GM21526 (cell line): ENCODE measurements around the gene TEX22.
A peak's percentile ranks its signal among the peaks of the same experiment; 100 is the strongest.
"Not testable (repeated sequence)": the region's sequence is repeated elsewhere in the genome, so short reads cannot be mapped to it uniquely, and the experiment has no call there.

ENCODE experiments used
- ATAC-seq: cut with Tn5 transposase; IDR thresholded peaks from one replicate; pipeline ENCODE4 v1.9.1; 2021; ENCODE audit warnings: moderate library complexity; ENCODE audit not compliant: unreplicated experiment, low FRiP score

TEX22 gene, protein sequence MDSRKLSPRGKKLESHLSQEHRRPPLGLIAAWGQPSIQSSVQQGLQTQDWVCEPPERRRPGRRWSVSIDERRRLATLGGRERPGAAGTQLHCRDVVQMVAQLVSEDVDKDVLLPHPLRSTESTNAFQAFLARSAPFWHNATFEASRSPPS

DNA sequence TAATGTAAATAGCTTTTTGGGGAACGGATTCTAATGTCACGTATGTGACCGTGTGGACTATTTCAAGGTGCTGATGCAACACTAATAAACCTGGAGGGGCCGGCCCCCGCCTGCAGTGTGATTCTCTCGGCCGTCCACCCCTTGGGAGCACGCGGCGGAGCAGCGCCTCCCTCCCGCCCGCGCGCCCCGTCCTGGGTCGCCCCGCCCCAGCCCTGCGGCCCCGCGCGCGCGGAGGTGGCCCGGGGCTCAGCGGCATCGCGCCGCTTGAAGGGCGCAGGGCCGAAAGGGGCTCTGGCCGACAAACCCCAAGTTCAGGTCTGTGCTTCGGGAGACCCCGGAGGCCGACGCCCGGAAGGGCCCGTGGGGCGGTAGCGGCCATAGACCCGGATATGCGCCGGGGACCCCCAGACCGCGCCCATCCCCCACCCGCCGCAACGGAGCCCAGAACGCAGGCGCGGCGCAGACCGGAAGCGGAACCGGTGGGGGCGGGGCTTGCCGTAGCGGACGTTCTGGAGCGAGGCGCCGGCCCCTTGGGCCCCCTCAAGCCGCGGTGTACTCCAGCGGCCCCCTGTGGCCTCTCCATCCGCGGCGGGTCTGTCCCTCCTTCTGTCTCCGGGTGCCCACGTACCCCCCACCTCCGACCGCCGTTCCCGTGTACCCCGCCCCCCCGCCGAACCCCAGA, at the start of gene TEX22:
TSS of gene TEX22 (plus strand) at position 495 of the 682 bp plus-strand sequence. CDS start 803 bp downstream, outside the sequence.
- ATAC-seq, result peak; percentile 76

DNA sequence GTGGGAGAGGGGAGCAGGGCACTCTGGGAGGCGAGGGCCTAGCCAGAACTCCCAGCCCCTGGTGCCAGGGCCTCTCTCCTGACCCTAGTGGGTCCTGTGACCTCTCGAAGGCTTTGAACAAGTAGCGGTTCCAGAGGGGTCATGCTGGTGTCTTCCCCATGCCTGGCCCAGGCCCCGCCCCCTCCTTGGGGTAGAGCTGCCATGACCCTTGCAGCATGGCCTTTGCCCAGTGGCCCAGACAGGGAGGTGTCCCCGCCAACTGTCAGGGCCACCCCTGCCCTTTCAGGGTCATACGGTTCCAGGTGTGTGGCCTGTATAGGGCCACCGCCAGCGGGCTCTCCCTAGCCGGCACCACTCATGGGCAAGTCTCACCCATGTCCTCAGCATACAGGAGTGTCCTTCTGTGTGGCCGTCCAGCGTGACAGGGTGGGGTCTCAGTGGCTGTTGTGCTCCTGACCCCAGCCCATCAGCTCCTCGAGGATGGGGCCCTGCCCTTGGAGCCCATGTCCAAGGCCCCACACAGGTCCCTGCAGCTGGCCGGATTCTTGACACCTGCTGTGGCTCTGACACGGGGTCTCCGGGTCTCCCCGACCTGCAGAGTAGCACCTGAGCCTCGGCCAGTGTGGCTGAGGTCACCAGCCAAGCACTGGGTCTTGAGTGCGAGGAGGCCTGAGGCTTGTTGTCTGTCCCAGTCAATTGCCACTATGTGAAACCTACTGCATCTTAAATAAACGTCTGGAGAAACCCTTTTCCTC, 49.2 kb upstream of the TEX22 start:
- no peak for ATAC-seq

DNA sequence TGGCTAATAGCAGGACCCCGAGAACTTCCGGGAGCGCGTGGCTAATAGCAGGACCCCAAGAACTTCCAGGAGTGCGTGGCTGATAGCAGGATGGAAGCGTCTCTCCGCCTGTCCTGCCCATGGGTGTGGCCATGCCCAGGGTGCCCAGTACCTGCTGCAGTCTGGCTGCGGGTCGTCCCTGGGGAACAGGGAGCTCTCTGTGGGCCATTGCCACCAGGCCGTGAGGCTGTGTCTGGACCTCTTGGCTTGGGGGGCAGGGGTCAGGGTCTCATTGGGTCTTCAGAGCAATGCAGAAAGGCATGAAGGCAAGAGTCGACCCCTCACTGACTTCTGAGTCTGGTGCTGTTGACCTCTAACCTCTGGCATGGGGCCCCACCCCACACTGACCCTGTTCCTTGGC, 48.3 kb upstream of the TEX22 start:
- no peak for ATAC-seq

DNA sequence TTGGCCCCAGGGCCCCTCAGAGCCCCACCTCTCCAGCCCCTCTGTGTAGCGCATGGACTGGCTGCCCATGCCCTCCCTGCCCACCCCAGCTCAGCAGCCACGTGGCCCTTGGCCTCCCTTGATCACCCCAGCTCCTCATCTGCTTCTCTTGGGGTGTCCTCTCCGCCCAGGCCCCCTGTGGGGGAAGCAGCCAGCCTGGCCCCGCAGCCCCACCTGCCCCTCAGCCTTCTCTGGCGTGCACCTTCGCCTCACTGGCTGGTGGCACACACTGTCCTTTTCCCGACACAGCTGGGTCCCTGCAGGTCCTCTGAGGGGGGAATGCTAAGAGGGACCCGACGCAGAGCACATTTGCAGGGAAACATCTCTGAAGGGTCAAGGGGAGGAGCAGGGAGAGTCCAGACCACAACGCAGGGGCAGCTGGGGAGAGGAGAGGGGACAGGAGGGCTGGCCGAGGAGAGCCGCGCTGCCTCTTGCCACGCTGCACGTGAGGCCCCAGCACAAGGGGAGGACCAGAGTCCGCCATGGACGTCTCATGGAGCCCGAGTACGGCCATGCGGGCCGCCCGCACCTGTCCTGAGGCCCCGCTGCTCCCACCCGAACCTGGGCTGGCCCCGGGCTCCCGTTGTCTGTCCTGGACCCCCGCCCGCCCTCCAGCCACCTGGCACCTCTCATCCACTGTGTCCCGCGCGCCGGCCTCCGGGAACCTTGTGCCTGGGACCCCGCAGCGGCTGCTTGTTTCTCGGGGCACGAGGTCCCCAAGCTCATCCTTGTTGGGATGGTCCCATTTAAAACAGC, 47.7 kb upstream of the TEX22 start:
- no peak for ATAC-seq

DNA sequence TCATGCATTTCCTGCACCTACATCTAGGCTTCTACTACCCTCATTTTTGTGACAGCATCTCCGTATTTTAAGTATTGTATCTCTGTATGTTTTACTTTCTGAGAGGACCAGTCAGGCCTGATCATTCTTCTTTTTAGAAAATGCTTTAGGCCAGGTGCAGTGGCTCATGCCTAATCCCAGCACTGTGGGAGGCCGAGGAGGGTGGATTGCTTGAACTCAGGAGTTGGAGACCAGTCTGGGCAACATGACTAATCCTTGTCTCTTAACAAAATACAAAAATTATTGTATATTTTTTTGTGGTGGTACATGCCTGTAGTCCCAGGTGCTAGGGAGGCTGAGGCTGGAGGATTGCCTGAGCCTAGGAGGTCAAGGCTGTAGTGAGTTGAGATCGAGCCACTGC, 46.9 kb upstream of the TEX22 start:
- no peak for ATAC-seq

DNA sequence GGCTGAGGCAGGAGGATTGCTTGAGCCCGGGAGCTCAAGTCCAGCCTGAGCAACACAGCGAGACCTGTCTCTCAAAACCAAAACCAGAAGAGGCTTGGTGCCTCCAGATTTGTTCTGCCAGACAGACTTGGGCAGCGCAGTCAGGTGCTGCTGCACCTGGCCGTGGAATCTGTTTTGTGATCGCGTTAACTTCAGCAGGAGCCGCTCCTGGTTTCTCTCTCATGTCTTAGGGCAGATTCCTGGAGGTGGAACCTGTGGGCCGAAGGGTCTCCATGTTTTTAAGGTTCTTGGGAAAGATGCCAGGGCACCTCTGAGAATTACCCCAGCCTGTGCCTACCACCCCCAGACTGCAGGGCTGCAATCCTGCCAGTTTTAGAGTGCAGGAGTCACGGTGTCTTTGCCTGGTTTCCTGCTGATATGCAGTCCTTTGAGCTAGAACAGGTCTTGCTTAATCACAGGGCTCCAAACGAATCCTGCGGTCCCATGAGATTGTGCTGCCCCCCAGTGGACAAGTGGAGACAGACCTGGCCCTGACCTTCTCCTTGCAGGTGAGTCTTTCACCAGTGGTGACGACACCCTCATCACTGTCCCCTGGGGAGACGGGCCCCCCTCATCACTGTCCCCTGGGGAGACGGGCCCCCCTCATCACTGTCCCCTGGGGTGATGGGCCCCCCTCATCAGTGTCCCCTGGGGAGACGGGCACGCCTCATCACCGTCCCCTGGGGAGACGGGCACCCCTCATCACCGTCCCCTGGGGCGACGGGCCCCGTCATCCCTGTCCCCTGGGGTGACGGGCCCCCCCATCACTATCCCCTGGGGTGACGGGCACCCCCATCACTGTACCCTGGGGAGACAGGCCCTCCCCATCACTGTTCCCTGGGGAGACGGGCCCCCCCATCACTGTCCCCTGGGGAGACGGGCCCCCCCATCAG, 46.2 kb upstream of the TEX22 start:
- ATAC-seq, result no peak

DNA sequence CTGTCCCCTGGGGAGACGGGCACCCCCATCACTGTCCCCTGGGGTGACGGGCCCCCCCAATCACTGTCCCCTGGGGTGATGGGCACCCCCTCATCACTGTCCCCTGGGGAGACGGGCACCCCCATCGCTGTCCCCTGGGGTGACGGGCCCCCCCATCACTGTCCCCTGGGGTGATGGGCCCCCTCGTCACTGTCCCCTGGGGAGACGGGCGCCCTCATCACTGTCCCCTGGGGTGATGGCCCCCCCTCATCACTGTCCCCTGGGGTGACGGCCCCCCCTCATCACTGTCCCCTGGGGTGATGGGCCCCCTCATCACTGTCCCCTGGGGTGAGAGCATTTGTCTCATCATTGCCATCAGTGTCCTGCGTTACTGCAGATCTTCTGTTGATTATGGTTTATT, 45.2 kb upstream of the TEX22 start:
- no peak for ATAC-seq

DNA sequence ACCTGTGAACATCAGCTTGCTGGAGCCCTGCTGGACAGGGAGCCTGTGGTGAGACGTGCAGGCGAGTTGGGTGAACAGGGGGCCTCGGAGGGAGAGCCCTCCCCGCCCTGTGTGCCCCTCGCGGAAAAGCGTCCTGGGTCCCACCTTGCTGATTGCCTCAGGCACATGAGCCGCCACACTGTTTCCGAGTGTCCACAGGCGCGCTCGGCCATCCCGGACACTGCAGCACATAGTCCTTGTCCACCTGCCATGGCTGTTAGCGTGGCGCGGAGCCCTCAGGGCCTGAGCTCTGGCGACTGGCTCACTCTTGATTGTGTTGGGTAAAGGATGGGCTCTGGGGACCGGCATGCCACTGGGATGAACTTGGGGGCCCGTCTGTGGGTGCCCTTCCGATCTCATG, 43.8 kb upstream of the TEX22 start:
- no peak for ATAC-seq

DNA sequence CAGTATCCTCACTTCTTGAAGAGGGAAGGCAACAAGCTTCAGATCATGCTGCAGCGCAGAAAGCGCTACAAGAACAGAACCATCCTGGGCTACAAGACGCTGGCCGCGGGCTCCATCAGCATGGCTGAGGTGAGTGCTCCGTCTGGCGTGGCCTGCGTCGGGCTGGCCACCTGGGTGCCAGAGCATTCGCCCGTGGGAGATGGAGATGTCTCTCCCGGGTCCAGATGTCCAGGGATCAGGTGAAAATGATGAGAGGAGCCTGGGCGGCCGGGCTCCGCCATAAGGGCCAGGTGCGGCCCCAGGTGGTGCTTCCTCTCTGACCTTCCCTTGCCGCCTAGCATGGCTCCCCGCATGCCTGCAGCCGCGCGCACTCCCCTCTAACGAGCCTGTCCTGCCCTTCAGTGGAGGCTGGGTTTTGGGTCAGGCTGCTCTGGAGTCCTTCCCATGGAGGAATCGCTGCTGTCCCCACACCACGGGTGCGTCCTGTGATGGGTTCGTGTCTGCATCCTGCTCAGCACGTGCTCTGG, 43.2 kb upstream of the TEX22 start:
- ATAC-seq, result no peak

DNA sequence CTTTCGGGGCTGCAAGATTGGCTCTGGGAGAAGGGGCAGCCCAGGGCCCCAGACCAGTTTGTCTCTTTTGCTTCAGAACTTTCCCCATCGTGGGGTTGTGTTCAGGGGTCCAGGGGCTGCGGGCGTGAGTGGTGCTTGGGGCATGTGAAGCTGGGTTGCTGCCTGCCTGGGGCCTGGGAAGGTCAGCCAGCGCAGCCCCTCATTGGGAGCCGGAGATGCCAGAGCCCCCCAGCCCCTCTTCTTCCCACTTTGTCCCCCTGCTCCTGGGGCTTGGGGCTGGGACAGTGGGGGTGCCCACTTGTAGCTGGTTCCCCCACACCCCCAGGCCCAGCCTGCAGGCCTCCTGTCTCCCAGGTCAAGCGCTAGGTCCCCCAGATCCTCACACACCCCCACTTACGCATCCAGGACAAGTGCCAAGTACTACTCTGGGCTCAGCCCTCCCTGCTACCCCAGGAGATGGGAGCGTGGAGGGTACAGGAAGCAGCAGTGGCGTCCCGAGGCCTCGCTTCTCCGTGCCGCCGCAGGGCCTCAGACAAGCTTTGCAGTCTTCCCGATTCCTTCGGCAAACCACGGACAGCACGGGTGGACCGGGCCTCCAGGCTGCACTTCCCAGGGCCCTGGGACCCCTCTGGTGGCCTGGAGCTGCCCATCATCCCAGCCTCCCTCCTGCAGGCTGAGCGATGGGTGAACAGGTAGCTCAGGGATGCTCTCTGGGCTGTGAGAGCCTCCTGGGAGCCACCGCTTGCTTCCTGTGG, 42.3 kb upstream of the TEX22 start:
- ATAC-seq, result no peak

DNA sequence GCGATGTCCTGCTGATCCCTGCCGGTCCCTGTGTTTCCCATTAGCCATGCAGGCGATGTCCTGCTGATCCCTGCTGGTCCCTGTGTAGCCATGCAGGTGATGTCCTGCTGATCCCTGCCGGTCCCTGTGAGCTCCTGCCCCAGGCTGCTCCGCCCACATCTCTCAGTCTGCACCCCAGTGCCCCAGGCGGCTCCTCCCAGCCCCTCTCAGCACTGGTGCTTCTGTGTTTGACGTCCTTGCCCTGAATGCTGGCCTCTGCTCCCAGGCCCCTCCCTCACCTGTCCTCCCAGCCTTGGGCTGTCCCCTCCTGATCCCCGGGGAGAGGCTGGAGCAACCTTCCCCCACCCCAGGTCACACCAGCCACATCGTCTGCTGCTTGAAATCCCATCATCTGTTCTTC, 41.4 kb upstream of the TEX22 start:
- ATAC-seq, result no peak

DNA sequence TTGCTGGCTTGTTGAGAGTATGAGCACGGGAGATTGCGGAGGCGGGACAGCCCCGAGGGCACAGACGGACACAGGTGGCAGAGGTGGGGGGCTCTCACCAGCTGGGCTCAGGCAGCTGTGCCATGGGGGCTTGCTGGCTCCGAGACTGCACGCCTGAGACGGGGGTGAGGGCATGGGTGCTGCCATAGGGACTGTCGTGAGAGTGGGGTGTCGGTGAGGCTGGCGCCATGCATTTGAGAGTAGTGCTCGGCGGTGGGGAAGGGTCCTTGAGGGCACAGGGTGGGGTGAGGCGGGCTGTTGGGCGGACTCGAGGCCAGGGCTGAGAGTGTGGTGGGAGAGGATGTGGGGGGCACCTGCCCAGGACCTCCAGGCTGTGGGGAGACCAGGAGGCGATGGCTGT, 40.7 kb upstream of the TEX22 start:
- ATAC-seq, result no peak

DNA sequence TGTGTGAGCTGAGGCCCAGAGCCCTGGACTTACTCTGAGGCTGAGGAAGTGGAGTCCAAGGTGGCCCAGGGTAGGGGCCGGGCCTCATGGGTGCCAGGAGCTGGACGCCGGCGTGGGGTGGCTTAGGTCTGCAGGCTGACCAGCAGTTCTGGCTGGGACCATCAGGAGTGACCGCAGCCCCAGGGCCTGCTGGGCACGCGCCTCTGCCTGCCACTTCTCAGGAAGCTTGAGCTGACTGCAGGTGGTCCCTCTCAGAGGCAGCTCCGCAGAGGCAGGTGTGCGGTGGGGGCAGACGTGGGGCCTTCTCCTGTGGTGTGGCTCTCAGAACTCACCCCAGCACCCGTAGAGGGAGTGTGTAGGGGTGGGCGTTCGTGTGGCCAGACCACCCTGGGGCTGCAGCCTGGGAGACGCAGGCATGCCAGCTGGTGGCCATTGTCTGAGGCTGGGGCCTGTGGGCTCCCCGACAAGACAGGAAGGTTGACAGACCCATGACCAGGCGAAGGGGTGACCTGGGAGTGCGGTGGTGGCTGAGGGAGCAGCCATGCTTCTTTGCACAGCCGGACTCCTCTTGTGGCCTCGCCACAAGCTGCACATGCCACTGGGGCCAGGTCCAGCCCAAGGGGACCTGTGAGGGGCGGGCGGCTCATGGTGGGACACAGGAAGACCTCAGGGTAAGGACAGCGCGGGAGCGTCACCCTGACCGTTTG, 40.0 kb upstream of the TEX22 start:
- ATAC-seq, result no peak

DNA sequence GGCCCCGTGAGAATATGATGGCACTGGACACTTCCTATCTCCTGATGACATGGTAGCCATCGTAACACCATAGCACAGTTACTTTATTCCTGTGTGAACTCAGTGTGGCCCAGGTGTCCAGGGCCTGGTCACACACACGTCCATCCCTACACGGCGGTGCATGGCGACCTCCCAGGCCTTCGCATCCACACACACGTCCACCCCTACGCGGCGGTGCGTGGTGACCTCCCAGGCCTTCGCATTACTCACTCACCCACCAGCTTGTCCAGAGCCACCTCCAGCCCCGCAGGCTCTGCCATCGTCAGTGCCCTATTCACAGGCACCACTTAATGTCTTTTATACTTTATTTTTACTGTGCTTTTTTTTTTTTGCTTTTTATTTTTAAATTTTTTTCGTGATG, 39.4 kb upstream of the TEX22 start:
- ATAC-seq, result no peak

DNA sequence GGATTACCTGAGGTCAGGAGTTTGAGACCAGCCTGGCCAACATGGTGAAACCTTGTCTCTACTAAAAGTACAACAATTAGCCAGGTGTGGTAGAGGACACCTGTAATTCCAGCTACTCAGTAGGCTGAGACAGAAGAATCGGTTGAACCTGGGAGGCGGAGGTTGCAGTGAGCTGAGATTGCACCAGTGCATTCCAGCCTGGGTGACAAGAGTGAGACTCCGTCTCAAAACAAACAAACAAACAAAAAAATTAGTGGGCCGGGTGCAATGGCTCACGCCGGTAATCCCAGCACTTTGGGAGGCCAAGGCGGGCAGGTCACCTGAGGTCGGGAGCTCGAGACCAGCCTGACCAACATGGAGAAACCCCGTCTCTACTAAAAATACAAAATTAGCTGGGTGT, 36.9 kb upstream of the TEX22 start:
- not testable (repeated sequence) for ATAC-seq

DNA sequence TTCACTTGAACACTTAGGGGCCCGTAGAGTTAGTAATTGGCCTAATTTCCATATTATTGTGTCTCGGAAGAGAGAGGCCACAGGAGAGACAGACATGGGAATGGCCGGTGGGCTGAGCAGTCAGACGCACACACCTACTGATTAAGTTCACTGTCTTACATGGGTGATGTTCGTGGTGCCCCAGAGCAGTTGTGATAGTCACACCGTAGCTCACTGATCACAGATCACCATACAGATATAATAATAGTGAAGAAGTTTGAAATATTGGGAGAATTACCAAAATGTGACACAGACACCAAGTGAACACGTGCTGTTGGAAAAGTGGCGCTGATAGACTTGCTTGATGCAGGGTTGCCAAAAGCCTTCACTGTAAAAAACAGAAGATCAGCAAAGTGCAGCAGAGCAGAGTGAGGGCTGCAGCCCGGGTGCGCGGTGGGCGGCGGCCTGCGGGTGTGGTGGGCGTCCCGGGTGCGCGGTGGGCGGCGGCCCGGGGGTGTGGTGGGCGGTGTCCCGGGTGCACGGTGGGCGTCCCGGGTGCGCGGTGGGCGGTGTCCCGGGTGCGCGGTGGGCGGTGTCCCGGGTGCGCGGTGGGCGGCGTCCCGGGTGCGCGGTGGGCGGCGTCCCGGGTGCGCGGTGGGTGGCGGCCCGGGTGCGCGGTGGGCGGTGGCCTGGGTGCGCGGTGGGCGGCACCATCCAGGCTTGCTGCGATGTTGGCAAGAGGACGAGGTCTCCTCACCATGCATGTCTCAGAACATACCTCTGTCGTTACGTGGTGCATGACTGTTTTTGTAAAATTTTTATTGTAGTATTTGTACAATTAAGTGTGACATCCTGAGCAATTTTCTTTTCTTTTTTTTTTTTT, 34.3 kb upstream of the TEX22 start:
- ATAC-seq, result no peak

DNA sequence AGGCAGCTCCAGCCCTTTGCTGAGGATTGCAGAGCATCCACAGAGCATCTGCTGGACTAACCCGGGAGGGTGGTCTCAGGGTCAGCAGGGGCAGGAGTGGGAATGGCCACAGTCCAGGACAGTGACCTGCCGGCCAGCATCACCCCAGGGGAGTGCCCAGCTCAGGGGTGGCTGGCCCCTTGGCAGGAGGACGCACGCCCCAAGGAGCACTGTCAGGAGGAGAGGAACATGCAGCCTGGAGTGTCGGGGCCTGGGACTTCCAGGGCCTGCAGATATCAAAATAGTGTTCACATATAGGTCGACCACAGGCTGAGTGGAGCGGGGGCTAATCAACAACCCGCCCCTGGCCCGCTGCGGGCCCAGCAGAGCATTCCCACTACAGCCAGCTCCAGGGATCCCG, 33.2 kb upstream of the TEX22 start:
- ATAC-seq, result no peak

DNA sequence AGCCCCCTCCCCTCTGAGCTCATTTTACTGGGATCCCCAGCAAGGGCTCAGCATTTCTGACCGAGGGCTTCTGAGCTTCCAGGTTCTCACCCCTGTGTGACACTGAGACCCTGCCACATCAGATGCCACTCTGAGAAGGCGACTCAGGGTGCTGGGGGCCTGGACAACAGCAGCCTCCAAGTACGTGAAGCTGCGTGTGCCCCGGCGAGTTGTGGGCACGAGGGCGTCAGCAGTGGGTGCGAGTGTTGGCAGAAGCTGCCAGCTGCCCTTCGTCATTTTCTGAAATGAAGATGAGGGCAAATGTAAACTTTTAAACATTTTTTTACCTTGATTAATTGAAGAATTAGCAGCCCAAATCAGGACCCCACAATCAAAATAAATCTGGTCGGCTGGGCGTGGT, 32.7 kb upstream of the TEX22 start:
- no peak for ATAC-seq
